AG09309 (cell line): Measurements from ENCODE around the gene YIF1B.
"Not testable (repeated sequence)": the region's sequence is repeated elsewhere in the genome, so short reads cannot be mapped to it uniquely, and the experiment has no call there.

ENCODE experiments used
- DNase-seq: peaks from one replicate; pipeline ENCODE4 v3.0.0-alpha.2; 2010; ENCODE audit warnings: low read depth
- H3K4me3 ChIP-seq: 2 replicates; pipeline ENCODE4 v1.5.1; 2011; ENCODE audit warnings: mild to moderate bottlenecking, low read depth, low read length, moderate library complexity; ENCODE audit not compliant: control insufficient read depth
- CTCF ChIP-seq: IDR thresholded peaks from 2 replicates; pipeline ENCODE4 v1.5.1; 2011; ENCODE audit warnings: mild to moderate bottlenecking, low read depth, low read length, inconsistent platforms; ENCODE audit not compliant: insufficient read depth, control insufficient read depth; ENCODE audit errors: missing control alignments

YIF1B gene

GRCh38 chr19:38315657-38316476, at the start of gene YIF1B:
Gene YIF1B, minus strand, starts transcription at chr19:38315947. Its CDS starts 30 bp downstream, at chr19:38315917.
- peak; percentile 84 for DNase-seq
- peak within 1 kb of the TSS; percentile 89 for H3K4me3 ChIP-seq
- no peak for TF ChIP-seq CTCF

GRCh38 chr19:38362946-38363688, 47.4 kb upstream of the YIF1B start:
- peak overlapping the region; percentile 70; the same call in 1 of the 2 replicates for H3K4me3 ChIP-seq

GRCh38 chr19:38362076-38362945, 46.6 kb upstream of the YIF1B start:
- TF ChIP-seq CTCF, result no peak
- DNase-seq, result no peak
- peak overlapping the region; percentile 70 for H3K4me3 ChIP-seq

More at GRCh38 chr19:38362946-38363688, 47.4 kb upstream of the YIF1B start:
- DNase-seq, result not testable (repeated sequence)

- H3K4me3 ChIP-seq, result peak overlapping the region; percentile 70
- DNase-seq, result no peak
- TF ChIP-seq CTCF, result peak; percentile 20
Measured at GRCh38 chr19:38361633-38362075, 45.9 kb upstream of the YIF1B start.

- TF ChIP-seq CTCF, result no peak
- DNase-seq, result no peak
- H3K4me3 ChIP-seq, result peak overlapping the region; percentile 70
Measured at GRCh38 chr19:38360839-38361631, 45.3 kb upstream of the YIF1B start.

- no peak for DNase-seq
- TF ChIP-seq CTCF, result no peak
- H3K4me3 ChIP-seq, result no peak overlapping the region
Measured at GRCh38 chr19:38360351-38360750, 44.6 kb upstream of the YIF1B start.
